ENCODE results near the gene MCAT.
"Not testable (repeated sequence)": the region's sequence is repeated elsewhere in the genome, so short reads cannot be mapped to it uniquely, and the experiment has no call there.

Gene MCAT

DNA sequence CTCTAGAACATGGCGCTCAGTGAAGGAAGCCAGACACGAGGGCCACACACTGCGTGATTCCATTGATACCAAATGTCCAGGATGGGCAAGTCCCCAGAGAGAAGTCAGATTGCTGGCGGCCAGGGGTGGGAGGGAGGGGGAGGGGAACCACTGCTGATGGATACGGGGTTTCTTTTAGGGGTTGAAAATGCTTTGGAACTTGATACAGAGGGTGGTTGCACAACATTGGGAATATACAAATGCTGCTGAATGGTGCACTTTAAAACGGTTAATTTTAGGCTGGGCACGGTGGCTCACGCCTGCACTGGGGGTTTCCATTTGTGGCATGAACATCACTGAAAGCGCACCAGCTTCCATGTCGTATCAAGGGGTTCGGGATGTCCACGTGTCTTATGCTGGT is 13.2 kb upstream of the MCAT start:
- intact Hi-C loops (cut with DNase I) = no loop called here
- no peak for DNase-seq

DNA sequence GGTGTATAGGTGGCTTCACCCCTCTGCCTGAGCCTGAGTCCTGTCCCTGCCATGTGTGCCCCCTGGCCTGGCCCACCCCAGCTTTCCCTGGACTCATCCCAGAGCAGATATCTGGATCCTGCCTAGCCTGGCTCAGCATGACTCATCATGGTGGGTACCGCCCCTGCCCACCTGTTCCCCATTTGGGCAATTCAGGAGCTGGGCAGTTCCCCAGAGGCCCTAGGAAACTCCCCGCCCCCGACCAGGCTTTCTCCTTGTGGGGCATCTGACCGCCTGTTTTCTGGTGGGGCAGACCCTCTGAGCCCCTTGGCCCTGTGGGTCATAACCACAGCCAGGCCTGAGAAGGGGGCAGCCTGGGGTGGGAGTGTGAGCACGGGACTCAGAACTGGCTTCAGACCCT is 12.6 kb upstream of the MCAT start:
- DNase-seq = peak in 1 of 10 donors; percentile 69

DNA sequence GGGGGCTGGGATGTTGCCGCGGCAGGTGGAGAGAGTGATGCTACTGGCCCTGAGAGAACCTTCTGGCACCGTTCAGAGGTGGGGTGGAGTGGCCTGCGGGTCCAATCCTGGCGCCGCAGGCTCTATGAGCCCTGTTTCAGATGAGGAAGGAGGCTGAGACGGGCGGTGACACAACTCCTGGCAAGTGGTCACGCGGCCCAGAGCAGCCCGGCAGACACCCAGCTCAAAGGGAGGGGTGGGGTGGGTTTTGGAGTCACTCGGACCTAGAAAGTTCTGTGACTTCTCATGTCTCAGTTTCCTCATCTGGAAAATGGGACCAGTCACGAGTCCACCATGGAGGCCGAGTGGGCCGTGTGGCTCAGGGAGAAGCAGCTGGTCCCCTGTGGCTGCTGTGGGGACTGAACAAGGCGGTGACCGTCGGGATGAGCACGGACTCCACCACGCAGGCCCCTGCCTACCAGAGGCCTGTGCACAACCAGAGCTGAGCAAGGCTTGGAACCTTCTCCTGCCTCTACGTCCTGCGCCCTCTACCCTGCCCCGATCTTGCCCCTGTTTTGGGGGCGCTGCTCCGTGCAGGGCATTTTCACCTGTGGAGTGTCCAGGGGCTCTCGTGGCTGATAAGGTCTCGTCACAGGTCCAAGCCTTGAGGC is 11.8 kb upstream of the MCAT start:
- intact Hi-C loops (cut with DNase I) = no loop called here
- DNase-seq = peak in 1 of 10 donors; percentile 80

More for the DNA sequence above, 12.6 kb upstream of the MCAT start:
- intact Hi-C loops (cut with DNase I) = no loop called here

DNA sequence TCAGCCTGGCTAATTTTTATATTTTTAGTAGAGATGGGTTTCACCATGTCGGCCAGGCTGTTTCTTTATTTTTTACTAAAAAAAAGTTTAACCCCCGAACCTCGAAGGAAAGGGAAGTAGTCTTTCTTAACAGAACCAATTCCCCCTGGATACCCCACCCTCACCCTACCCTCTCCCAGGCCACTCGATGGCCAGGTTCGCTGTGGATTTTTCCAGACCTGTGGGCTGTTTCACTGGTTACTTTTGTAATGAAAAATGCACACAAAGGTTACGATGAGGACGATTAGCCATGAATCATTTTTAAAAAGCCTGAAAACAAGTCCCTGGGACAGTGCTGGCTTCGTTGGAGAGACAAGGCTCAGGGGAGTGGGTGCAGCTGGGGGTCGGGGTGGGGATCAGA is 10.7 kb upstream of the MCAT start:
- DNase-seq = no peak
- intact Hi-C loops (cut with DNase I) = no loop called here

DNA sequence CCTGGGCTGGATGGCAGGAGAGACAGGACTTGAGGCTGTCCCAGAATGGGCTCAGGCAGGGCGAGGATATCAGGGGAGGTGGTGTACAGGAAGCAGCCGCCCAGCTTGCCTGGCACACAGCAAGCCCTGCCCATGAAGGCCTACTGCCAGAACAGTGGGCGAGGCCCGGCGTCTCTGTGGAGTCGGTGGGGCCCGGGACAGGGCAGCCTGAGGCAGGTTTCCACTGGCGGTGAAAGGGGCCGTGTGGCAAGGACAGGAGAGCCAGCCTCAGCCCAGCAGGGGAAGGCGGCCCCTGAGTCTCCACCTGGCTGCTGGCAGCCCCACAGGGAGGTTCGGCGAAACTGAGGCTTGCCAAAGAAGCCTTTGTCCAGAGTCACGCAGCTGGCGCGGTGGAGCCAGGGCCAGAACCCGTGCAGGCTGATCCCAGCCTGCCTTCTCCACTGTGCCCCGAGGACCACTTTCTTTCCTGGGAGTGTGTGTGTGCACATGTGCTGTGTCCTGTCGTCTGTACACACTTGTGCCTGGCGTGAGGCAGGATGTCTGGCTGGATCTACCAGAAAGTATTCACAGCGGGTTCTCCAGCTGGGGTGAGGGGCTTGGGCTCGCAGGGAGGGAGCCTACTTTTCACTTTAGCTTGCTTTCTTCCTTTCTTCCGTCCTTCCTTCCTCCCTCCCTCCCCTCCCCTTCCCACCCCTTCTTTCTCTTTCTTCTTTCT is 9.3 kb upstream of the MCAT start:
- DNase-seq = peak in 7 of 10 donors; percentile 21 to 92 (median 50)
- intact Hi-C loops (cut with DNase I) = no loop called here

DNA sequence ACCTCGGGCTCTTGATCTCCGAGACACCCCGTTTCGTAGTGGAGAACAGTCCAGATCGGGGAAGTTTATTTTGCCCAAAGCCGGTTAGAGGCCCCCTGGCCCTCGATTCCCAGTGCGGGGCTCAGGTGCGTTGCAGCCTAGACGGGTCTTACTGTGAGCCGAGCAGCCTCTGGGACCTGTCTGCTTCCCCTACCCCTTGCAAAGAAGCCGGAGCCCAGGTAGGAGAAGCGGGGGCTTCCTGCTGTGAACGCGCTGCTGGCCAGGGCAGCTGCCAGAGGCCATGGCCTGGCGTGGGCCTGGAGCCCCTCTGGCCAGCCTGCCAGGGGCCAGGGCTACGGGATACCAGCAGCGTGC is 8.8 kb upstream of the MCAT start:
- DNase-seq = no peak
- intact Hi-C loops (cut with DNase I) = no loop called here

DNA sequence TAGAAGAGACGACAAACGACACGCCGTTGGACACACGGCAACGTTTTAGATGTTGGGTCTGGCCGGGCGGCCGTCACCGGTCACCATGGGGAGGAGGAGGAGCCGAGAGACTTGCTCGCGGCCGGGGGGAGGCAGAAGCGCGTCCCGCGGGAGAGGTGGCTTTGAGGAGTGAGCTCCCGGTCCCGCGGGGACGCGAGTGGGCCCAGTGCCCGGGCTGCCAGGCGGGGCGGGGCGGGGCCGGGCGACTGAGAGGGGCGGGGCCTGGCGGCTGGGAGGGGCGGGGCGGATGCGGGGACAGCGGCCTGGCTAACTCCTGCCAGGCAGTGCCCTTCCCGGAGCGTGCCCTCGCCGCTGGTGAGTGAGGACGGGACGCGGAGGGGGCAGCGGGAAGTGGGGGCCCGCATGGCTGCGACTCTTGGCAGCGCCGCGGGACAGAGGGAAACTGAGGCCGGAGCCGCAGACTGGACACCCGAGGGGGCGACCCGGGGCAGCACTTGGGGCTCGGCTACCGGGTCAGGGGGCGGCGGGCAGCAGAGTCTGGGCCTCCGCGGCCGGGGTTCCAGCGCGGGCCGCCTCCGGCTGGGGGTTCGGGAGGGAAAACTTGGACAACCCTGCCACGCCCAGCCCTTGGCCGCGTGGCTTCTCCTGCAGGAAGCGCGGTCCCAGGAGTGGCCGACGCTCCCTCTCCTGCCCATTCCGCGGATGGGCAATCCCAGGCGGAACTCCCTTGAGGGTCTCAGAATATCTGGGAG is 8.2 kb upstream of the MCAT start, which contains the start of gene TSPO:
TSS of gene TSPO (plus strand) at position 309 of the 752 bp plus-strand sequence. CDS start 7,680 bp downstream, outside the sequence.
- intact Hi-C loops (cut with DNase I) = loop anchor here (2.0 kb wide), 1 partner anchor 35 kb away; the partner anchor contains the start of gene TTLL12

DNA sequence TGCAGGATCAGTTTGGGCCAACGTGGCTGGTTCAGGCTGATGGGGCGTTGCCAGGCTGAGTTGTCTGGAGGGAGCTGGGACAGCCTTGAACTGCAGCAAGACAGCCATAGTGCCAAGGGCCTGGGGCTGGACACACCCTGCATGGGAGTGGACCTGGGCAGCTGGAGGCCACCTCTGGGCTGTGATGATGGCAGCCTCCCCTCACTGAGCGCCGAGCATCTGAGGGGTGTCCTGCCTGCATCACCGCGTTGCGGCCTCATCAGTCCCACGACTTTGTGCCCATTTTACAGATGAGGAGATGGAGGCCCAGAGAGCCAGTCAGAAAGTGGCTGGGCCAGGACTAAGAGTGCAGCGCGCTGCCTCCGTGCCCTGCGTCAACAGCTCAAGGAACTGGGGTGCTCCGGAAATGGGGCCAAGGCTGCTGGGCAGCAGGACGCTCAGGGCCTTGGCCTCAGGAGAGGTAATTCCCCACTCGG is 7.6 kb upstream of the MCAT start:
- intact Hi-C loops (cut with DNase I) = loop anchor here (2.0 kb wide), 1 partner anchor 36 kb away; the partner anchor contains the start of gene TTLL12
- no peak for DNase-seq

More for the DNA sequence above, 8.2 kb upstream of the MCAT start, which contains the start of gene TSPO:
- DNase-seq = peak; percentile 49 to 97 (median 71)

DNA sequence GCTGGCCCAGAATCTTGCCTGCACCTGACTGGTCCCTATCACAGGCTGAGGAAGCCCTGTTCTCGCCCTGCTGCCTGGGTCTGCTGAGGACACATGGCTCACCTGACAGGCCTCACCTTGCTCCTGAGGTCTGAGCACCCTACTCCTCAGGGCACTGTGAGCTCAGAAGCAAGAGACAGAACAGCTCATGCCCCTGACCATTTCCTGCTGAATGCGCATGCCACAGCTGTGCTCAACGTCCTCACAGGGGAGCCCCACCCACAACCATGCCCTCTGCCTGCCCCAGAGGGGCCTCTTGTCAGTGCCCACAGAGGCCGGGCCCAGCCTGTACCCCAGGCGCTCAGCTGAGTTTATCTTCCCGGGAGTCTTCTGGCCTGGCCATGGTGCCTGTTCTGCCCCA is 5.4 kb upstream of the MCAT start:
- intact Hi-C loops (cut with DNase I) = no loop called here

DNA sequence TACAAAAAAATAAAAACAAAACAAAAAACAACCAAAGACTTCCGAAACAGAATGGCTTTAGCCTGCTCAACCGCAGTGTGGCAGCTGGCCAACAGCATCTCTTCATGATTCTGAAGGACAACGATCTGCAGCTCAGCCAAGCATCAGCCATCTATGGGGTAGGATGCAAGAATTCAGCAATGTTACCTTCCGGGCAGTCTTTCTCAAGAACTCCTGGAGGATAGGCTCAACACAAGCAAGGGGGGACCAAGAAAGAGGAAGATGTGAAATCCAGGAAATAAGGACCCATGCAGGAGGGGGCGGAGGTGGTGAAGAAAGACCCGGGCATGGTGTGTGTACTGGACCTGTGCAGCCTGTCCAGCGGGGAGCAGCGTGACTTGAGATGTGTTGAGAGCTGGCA is 4.6 kb upstream of the MCAT start:
- intact Hi-C loops (cut with DNase I) = no loop called here
- DNase-seq = no peak

More for the DNA sequence above, 5.4 kb upstream of the MCAT start:
- no peak for DNase-seq

DNA sequence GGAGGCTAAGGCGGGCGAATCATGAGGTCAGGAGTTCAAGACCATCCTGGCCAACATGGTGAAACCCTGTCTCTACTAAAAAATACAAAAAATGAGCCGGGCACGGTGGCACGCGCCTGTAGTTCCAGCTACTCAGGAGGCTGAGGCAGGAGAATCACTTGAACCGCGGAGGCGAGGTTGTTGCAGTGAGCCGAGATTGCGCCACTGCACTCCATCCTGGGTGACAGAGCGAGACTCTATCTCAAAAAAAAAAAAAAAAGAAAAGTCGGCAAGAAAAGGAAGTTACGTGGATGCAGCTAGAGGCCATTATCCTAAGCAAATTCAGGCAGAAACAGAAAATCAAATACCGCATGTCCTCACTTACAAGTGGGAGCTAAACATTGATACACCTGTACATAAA is 3.1 kb upstream of the MCAT start:
- DNase-seq; intact Hi-C loops (cut with DNase I): not testable (repeated sequence)

DNA sequence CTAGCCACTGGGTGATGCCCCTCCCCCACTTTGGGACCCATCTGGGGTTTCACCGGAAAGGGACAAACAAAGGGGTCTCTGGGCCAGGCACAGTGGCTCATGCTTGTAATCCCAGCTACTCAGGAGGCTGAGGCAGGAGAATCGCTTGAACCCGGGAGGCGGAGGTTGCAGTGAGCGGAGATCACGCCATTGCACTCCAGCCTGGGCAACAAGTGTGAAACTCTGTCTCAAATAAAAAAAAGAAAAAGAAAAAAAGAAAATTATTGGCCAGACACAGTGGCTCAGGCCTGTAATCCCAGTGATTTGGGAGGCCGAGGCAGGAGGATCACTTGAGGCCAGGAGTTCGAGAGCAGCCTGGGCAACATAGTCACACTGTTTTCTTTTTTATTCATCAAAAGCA is 2.2 kb upstream of the MCAT start:
- intact Hi-C loops (cut with DNase I); DNase-seq: not testable (repeated sequence)

DNA sequence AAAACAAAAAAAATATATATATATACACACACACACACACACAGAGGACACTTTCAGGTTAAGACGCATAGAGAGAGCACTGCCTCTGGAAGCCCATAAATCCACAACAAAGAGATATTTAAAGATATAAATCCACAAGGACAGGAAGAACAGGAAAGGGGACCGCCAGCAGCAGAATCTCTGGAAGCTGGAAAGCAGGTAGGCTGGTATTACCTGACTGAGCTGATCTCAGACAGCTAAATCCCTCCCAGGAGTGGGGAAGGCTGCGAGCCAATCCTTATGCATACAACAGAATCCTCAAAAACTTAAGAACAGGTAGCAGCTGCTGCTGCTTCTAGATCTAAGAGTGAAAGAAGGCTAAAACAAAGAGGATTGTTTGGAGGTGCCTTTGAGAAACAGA is 1.8 kb upstream of the MCAT start:
- no peak for DNase-seq
- intact Hi-C loops (cut with DNase I) = no loop called here

DNA sequence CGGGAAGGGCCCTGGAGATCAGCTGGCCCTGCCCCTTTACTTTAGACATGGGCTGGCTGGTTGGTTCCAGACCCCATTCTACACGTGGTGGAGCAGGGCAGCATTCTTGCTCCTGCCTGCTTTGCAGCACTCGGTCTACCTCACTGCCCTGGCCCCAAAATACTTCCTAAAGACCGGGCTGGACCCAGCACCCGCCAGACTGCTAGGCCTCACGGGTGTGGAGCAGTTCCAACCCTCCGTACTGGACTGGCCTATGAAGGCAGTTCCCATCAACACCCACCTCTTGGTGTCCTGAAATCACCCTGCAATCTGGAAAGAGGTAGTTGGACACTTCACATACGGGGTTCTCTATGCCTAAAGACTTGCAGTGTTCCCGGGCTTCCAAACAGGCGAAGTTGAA is 6.4 kb downstream of the MCAT start:
- peak in 1 of 10 donors; percentile 71 for DNase-seq
- intact Hi-C loops (cut with DNase I) = no loop called here

DNA sequence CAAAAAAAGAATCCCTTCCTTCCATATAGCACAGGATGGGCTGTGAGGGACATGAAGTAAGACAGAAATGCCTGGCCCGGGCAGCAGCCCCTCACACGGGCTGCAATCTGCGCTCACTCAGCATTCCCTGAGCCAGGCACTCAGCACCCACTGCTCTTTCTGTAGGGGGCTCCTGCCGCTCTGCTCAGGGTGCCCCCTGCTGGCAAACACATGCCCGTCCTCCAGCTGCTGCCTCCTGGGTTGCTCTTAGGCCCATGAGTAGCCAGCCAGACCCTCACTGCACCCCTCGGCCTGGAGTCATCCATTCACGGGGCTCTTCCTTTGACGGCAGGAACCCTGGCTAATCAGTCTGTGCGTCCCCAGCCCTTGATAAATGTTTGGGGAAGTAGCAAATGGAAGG is 6.9 kb downstream of the MCAT start:
- peak in 3 of 10 donors; percentile 26 to 75 (median 27) for DNase-seq
- intact Hi-C loops (cut with DNase I) = no loop called here

DNA sequence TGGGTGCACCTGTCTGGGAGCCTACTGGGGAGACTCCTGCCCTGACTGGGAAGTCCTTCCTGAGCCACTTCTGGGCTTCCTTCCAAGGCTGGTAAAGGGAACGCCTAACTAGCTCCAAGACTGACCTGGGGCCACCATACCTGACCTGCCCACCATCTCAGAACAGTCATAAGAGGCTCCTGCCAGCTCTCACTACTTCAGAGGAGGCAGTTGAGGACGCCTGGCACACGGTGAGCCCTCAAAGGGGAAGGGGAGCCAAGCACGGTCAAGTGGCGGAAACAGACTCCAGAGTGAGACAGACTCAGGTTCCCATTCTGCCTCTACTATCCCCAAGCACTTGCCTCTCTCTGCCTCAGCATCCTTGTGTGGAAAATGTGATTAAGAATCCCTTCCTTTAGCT is 7.6 kb downstream of the MCAT start:
- peak in 1 of 10 donors; percentile 80 for DNase-seq
- intact Hi-C loops (cut with DNase I) = no loop called here

DNA sequence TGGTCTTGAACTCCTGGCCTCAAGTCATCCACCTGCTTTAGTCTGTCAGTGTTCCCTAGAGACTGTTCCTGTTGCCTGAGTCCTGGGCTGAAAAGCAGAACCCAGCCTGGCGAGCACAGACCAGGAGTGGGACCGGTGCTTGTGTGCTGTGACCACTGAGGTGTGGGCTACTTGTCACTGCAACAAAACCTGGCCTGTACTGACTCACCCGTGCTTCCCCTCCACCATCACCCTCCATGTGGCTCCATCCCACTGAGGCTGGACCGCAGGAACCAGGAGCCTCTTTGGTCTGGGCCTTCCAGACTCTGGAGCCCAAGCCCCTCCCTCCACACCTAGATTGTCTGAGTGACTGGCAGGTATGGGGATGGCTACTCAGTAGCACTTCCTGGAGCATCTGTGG is 8.6 kb downstream of the MCAT start:
- intact Hi-C loops (cut with DNase I) = no loop called here

DNA sequence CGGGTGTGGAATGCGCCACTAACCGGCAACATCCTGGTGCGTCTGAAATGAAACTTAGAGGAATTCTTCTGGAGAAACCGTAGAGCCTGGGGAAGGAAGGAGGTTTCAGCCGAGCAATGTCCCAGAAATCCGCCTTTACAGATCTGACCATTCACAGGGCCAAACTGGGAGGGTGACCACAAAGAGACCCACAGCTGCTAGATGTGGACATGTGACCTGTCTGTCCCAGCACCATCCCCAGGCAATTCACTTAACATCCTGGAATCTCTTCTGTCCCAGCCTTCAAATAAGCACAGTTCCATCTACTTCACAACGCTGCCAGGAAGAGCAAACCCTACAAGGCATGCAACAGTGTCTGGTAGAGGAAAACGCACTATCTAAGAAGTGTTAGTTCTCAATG is 9.8 kb downstream of the MCAT start:
- intact Hi-C loops (cut with DNase I) = no loop called here
- DNase-seq = no peak

More for the DNA sequence above, 8.6 kb downstream of the MCAT start:
- no peak for DNase-seq

DNA sequence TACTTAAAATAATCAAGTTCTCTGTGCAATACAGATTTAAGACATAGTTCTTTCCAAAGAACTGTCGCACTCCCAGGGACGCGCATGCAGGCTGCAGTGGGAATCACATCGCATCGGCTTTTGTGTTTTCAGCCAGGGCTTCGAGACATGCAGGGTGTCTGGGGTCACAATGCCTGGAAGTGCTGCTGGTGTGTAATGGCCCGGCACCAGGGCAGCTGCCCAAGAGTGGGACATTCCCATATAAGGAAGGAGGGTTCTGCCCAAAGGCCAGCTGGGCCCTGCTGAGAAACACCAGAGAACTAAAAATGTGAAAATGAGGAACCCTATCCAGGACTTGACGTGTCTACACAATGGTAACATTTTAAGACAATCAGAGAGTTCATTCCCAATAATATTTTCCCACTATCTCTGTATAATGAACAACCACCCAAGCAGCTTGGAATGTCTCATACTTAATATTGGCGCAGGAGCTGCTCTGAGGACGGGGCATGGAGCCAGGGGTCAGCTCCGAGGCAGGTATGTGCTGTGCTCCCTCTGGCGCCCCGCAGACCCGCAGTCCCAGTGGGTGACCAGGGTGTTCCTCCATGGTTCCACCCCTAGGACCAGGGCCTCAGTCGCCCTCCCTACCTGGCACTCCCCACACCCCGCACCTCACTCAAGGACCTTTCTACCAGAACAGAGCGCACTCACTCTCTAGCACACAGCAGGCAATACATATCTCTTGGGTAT is 11.3 kb downstream of the MCAT start:
- peak in 1 of 10 donors; percentile 69 for DNase-seq
- intact Hi-C loops (cut with DNase I) = no loop called here
